GM18870 (cell line): ENCODE measurements around the gene MAP2.
"Not testable (repeated sequence)": the region's sequence is repeated elsewhere in the genome, so short reads cannot be mapped to it uniquely, and the experiment has no call there.

Source experiments
- ATAC-seq: cut with Tn5 transposase; IDR thresholded peaks from one replicate; pipeline ENCODE4 v1.9.1; 2021; ENCODE audit warnings: moderate library complexity; ENCODE audit not compliant: unreplicated experiment

Gene MAP2

GRCh38 chr2:209473930-209474419, 50.1 kb downstream of the MAP2 start:
- no peak for ATAC-seq

DNA sequence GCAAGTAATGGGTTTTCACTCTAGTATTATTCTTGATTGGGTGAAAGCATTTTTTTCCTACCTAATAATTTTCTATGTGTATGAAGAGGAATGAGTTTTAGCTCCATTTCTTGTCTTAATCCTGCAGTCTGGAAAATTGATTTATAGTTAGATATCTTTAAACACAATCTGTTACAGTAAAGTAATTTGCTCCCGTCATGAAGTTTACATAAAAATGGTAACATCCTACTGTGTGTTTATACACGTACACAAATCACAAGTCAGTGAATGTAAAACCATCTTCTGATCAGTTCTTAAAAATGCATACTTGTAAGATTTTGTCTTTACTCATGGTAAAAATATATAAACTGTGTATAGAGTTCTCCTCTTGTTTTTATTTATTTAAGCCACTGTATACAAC, 51.1 kb downstream of the MAP2 start:
- no peak for ATAC-seq

DNA sequence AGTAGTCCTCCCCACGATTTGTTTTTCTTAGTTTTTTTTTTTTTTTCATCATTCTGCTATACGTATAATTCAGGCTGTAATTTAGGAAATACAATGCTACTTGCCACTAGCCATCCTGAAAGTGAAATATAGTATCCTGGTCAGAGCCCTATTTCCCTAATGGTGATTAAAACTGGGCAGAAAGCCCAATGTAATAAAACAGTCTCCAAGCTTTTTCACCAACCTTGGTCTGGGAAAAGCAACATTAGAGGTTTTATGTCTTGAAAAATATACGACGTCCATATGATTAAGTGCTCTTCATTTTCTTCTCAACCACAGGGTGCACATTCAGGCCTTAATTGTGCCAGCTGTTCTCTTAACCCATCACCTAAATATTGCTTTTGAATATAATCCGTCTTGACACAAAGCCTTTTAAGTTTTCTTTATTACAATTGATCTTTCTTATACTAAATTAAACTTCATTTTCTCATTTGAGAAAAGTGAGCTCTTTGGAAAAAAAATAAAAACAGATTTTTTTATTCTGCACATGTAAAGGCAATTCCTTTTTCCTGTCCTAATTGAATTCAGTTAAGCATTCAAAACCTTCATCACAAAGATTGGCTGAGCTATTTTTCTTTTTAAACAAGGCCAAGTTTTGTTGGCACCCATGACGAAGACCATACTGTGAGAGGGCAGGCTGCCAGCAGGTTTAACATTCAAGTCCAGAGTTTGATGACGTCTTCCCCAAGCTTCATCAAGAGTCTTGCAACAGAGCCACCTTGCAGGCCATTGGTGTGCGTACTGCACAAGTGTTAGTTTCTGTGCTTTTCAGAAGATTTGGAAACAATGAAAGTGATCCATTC, 52.7 kb downstream of the MAP2 start:
- ATAC-seq, result no peak

DNA sequence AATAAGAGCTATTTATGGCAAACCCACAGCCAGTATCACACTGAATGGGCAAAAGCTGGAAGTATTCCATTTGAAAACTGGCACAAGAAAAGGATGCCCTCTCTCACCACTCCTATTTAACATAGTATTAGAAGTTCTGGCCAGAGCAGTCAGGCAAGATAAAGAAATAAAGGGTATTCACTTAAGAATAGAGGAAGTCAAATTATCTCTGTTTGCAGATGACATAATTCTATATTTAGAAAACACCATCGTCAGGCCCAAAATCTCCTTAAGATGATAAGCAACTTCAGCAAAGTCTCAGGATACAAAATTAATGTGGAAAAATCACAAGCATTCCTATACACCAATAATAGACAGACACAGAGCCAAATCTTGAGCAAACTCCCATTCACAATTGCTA, 68.4 kb downstream of the MAP2 start:
- ATAC-seq, result not testable (repeated sequence)

GRCh38 chr2:209495068-209495620, 71.3 kb downstream of the MAP2 start:
- ATAC-seq, result not testable (repeated sequence)

GRCh38 chr2:209495855-209496585, 72.2 kb downstream of the MAP2 start:
- ATAC-seq, result no peak

GRCh38 chr2:209496586-209496982, 72.7 kb downstream of the MAP2 start:
- no peak for ATAC-seq

- ATAC-seq, result no peak
Measured at GRCh38 chr2:209498614-209499013, 74.8 kb downstream of the MAP2 start.

DNA sequence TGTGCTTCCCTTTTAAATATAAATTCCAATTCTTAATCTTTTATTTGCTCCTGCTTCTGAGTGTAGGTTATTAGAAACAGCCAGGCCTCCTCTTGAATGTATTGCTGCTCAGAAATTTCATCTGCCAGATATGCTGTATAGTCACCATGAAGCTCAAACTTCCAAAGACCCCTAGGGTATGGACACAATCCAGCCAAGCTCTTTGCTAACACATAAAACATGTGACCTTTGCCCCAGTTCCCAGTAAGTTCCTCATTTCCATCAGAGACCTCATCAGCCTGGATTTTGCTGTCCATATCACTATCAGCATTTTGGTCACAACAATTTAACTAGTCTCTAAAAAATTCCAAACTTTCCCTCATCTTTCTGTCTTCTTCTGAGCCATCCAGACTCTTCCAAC, 75.2 kb downstream of the MAP2 start:
- no peak for ATAC-seq

DNA sequence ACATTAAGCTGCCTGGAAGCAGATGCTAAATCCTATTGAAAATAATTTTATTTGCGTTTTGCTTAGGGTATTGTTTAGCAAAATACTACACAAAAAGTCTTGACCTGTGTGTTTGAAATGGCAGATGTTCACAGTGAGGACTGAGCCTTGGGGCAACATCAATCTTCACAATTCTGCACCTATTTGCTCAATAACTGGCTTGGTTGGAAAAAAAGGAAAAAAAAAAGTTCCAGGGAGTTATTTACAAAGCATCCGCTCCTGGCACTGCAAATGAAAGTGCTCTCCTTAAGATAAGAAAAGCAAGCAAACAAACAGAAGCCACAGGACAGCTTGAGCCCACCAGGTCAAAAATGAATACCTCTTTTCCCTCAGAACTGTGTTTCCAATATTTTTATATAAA, 77.7 kb downstream of the MAP2 start:
- ATAC-seq, result no peak

GRCh38 chr2:209505410-209505809, 81.6 kb downstream of the MAP2 start:
- peak; percentile 82 for ATAC-seq

DNA sequence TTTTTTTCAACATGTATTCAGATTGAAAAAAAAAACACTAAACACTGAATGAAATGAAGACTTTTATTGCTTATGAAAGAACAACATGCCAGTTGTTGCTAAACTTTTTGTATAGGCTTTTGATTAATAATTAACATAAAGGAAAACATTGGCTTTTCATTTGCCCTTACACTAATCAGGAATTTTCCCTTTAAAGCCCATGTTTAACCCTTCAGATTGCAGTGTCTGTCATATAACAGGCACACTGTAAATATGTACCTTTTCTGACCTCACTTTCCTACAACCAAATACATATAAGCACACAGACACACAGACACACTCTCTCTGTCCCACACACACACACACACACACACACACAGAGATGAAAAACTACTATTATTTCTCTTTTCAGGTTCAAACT, 84.4 kb downstream of the MAP2 start:
- no peak for ATAC-seq

DNA sequence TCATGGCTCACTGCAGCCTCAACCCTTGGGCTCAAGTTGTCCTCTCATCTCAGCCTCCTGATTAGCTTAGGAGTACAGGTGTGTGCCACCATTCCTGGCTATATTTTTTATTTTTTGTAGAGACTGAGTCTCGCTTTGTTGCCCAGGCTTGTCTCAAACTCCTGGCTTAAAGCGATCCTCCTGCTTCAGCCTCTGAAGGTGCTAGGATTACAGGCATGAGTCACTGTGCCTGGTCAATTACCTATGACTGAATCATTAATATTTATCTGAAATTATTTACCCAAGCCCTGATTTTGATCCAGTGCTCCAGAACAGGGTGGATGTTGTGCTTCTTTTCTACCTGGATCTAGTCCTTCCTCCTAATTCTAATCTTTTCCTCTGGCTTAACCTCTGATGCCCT, 87.8 kb downstream of the MAP2 start:
- no peak for ATAC-seq

DNA sequence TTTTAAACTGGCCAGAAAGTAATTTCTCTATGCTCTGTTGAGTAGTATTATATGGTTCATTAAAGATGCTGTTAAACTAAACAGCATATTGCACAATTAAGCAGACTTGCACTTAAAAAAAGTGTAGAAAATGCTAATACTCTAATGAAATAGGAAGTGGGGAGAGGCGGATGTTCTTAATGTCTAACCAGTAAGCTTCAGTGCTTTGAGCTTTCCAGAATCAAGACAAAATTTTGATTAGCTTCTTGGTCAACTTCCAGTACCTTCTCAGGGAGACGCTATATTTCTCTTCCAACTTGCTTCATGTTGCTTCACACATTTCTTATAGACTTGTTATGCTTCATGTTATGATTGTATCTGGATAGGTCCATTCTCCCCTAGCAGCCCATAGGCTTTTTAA, 89.1 kb downstream of the MAP2 start:
- no peak for ATAC-seq

- no peak for ATAC-seq
Measured at GRCh38 chr2:209517436-209517835, 93.6 kb downstream of the MAP2 start.

DNA sequence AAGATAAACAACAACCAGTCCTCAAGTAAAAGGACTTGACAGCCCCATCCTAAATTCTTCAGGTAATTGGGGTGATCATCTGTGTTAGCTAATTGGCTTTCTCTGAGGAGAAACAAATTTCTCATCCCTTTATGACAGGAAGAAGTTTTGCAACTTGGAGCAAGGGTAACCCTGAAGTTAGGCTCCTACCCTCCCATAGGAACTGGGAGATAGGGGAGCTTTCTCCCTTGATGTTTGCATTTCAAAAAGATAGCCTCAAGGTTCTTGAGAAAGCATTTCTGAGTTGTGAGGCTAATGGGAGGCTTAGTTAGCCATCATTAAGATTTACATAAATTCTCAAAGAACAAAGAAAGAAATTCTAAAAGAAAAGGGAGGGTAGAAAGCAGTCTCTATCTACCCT, 95.4 kb downstream of the MAP2 start:
- no peak for ATAC-seq

GRCh38 chr2:209519906-209520305, 96.1 kb downstream of the MAP2 start:
- ATAC-seq, result no peak

GRCh38 chr2:209523041-209523740, 99.3 kb downstream of the MAP2 start:
- no peak for ATAC-seq

- ATAC-seq, result peak; percentile 67
Measured at GRCh38 chr2:209523867-209524266, 100.0 kb downstream of the MAP2 start.

- no peak for ATAC-seq
Measured at GRCh38 chr2:209525331-209525730, 101.5 kb downstream of the MAP2 start.

GRCh38 chr2:209525834-209526281, 102.0 kb downstream of the MAP2 start:
- ATAC-seq, result peak; percentile 35
